Keratinocyte (primary cell): ENCODE data around the gene FANCC. TPM values are rescaled to one million over a fixed set of nuclear protein-coding genes. Genes with fewer than 3 reads are reported as not detected.

ENCODE experiments used
- DNase-seq: peaks from one replicate; pipeline ENCODE4 v3.0.0-alpha.2; 2011; ENCODE audit warnings: low read depth, missing footprints, low spot score
- FAIRE-seq: peaks from 2 replicates; lab custom pipeline; 2011; peaks lifted over from hg19 to GRCh38; lab: Jason Lieb, UNC
- H2AFZ ChIP-seq: 2 replicates; pipeline ENCODE4 v1.6.0; 2012; ENCODE audit warnings: low read length, control low read depth, inconsistent platforms; ENCODE audit not compliant: control insufficient read depth
- H3K27ac ChIP-seq: 2 replicates; pipeline ENCODE4 v1.5.1; 2011; ENCODE audit warnings: low read length; ENCODE audit not compliant: control insufficient read depth, insufficient read depth
- H3K27me3 ChIP-seq: 3 replicates; pipeline ENCODE4 v1.6.0; 2011; ENCODE audit warnings: low read length; ENCODE audit not compliant: control insufficient read depth, insufficient read depth; ENCODE audit errors: extremely low read depth
- H3K36me3 ChIP-seq, 2 experiments: 2 replicates in 1 of 2; 3 replicates in 1 of 2; pipeline ENCODE4 v1.5.1; 2011; ENCODE audit warnings: low read length in 2 of 2, mild to moderate bottlenecking in 1 of 2; ENCODE audit not compliant: control insufficient read depth in 2 of 2, insufficient read depth in 2 of 2; ENCODE audit errors: extremely low read depth in 1 of 2
- H3K4me1 ChIP-seq: 3 replicates; pipeline ENCODE4 v1.5.1; 2011; ENCODE audit warnings: low read length; ENCODE audit not compliant: control insufficient read depth, insufficient read depth; ENCODE audit errors: extremely low read depth
- H3K4me2 ChIP-seq: 3 replicates; pipeline ENCODE4 v1.6.0; 2011; ENCODE audit warnings: low read depth, low read length; ENCODE audit not compliant: control insufficient read depth, insufficient read depth; ENCODE audit errors: extremely low read depth
- H3K4me3 ChIP-seq, 3 experiments: fragments of 200-600 bp in 1 of 3; sonication (generic) in 1 of 3; 2 replicates in 2 of 3; 3 replicates in 1 of 3; pipeline ENCODE4 v1.5.1; 2011 to 2016; ENCODE audit warnings: low read length in 3 of 3, mild to moderate bottlenecking in 3 of 3, control low read depth in 2 of 3, inconsistent platforms in 1 of 3, low read depth in 1 of 3, mixed read lengths in 1 of 3, mixed run types in 1 of 3, moderate library complexity in 1 of 3; ENCODE audit not compliant: control insufficient read depth in 2 of 3, insufficient read depth in 2 of 3; ENCODE audit errors: extremely low read depth in 1 of 3
- H3K79me2 ChIP-seq: 2 replicates; pipeline ENCODE4 v1.6.0; 2012; ENCODE audit warnings: low read length; ENCODE audit not compliant: control insufficient read depth, insufficient read depth
- H3K9ac ChIP-seq: 3 replicates; pipeline ENCODE4 v1.6.0; 2011; ENCODE audit warnings: low read length; ENCODE audit not compliant: control insufficient read depth, insufficient read depth; ENCODE audit errors: extremely low read depth
- H3K9me1 ChIP-seq: 3 replicates; pipeline ENCODE4 v1.6.0; 2011; ENCODE audit warnings: low read length; ENCODE audit not compliant: control insufficient read depth, insufficient read depth; ENCODE audit errors: extremely low read depth
- H3K9me3 ChIP-seq: 2 replicates; pipeline ENCODE4 v1.5.1; 2012; ENCODE audit warnings: low read depth, low read length; ENCODE audit not compliant: control insufficient read depth
- H4K20me1 ChIP-seq: 3 replicates; pipeline ENCODE4 v1.6.0; 2011; ENCODE audit warnings: low read length; ENCODE audit not compliant: control insufficient read depth, insufficient read depth; ENCODE audit errors: extremely low read depth
- EZH2 ChIP-seq: IDR thresholded peaks from one replicate; pipeline ENCODE4 v1.6.1; 2012; ENCODE audit warnings: inconsistent platforms, mild to moderate bottlenecking, low read length, moderate library complexity
- dilution Hi-C: fragments of 300-500 bp; cut with MboI; formaldehyde crosslinking; loops from one replicate; pipeline ENCODE4 v1.7.0; 2020; ENCODE audit warnings: low sequenced_read_pairs; ENCODE audit not compliant: extremely low pct_ligation_motif_present
- polyA plus RNA-seq, 5 experiments: library from polyadenylated mRNA; depleted of rRNA in 3 of 5; stranded (reverse) in 3 of 5; stranded (forward) in 1 of 5; unstranded in 1 of 5; fragments of >200 nt; gene quantifications; 1 replicate in 1 of 5; 2 replicates in 3 of 5; 3 replicates in 1 of 5; pipeline versions ENCODE4 v1.2.1 to v1.2.3, GENCODE V29; 2011 to 2012; ENCODE audit warnings: missing spikeins in 2 of 5, low read depth in 1 of 5, low replicate concordance in 1 of 5
- TF ChIP-seq, protein P1 (sequence below), 3 experiments: IDR thresholded peaks in 1 of 3; conservative IDR thresholded peaks in 1 of 3; optimal IDR thresholded peaks in 1 of 3; 2 replicates in 2 of 3; 3 replicates in 1 of 3; pipeline versions ENCODE3 to v1.5.1; 2011; ENCODE audit warnings: low read length in 3 of 3, mild to moderate bottlenecking in 3 of 3, moderate library complexity in 2 of 3, control low read depth in 1 of 3, inconsistent platforms in 1 of 3; ENCODE audit not compliant: insufficient read depth in 2 of 3; ENCODE audit errors: extremely low read depth in 1 of 3

FANCC gene
- polyA plus RNA-seq, 1 donor (not counting 4 experiments of a cell fraction or from before 2014, with no cell fraction given): 8.3 TPM

DNA sequence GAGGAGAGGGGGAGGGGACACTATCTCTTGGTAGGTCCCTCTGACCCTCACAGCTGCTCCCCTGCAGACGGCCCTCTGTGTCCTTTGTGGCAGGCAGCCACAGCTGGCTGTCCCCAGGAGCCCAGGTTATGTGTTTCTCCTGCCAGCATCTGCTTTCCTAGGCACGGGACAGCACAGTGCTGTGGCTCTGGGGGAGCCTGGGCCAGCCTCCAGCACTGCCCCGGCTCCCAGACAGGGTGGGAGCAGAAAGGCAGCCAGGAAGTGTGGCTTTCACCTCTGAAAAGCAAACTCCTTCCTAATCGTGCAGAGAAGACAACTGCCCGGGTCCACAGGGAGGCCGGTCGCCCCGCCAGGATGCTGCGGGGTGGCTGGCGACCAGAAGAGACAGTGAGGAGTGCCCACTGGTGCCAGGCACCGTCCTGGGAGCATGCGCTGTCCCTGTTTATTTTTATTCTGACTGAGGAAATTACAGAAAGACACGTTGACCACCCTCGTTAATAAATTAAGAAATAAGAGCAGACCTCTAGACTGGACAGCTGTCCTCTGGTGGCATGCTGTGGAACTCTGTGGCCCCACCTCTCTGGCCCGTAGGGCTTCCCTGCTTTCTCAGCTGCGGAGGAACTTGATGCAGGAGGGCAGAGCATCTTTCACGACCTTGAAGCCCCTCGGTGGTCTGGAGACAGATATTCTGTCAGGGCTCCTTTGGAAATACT lies 240.3 kb downstream of the FANCC start:
- Histone ChIP-seq H3K27ac (no peak overlapping the region), H3K4me1 (no peaks in the 10 kb centered on the region), H3K9me3 (no peaks in the 10 kb centered on the region), H3K36me3 (peaks cover 32 to 46% of the 10 kb centered on the region in 2 experiments), H3K9ac (no peak overlapping the region), H3K79me2 (peaks cover 63% of the 10 kb centered on the region), H2AFZ (no peak overlapping the region), H4K20me1 (no peaks in the 10 kb centered on the region), H3K4me3 (no peak overlapping the region), H3K4me2 (no peak overlapping the region), H3K9me1 (peaks cover 2% of the 10 kb centered on the region), H3K27me3 (no peaks in the 10 kb centered on the region)
- DNase-seq: no peak
- no peak for FAIRE-seq
- dilution Hi-C loops: no loop called here
- no peak for TF ChIP-seq EZH2
- TF ChIP-seq, protein P1, sequence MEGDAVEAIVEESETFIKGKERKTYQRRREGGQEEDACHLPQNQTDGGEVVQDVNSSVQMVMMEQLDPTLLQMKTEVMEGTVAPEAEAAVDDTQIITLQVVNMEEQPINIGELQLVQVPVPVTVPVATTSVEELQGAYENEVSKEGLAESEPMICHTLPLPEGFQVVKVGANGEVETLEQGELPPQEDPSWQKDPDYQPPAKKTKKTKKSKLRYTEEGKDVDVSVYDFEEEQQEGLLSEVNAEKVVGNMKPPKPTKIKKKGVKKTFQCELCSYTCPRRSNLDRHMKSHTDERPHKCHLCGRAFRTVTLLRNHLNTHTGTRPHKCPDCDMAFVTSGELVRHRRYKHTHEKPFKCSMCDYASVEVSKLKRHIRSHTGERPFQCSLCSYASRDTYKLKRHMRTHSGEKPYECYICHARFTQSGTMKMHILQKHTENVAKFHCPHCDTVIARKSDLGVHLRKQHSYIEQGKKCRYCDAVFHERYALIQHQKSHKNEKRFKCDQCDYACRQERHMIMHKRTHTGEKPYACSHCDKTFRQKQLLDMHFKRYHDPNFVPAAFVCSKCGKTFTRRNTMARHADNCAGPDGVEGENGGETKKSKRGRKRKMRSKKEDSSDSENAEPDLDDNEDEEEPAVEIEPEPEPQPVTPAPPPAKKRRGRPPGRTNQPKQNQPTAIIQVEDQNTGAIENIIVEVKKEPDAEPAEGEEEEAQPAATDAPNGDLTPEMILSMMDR (optimal IDR thresholded peaks at IDR 0.05 in 1 of 3, IDR thresholded peaks at IDR 0.05 in 1 of 3, conservative IDR thresholded peaks at IDR 0.05 in 1 of 3; ENCODE audit: extremely low read depth in 1 of 3, insufficient read depth in 2 of 3, low read length in 3 of 3): no peak

DNA sequence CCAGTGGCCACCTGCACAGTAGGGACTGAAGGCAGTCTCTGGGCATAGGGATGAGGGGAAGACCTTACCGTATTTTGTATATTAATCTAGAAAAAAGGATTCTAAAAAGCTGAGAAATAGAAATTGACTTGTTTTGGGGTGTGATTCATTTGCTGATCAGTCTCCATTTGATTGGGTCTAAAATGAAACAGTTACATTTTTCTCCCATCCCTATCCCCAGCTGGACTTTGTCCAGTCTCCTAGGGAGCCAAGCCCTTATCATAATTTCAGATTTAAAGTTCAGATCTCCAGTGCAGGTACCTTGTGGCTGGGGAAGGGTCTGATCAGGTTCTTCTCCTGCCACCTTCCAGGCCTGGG lies 240.8 kb downstream of the FANCC start:
- no peaks in the 10 kb centered on the region for H3K27me3 ChIP-seq
- TF ChIP-seq, protein P1 (optimal IDR thresholded peaks at IDR 0.05 in 1 of 3, IDR thresholded peaks at IDR 0.05 in 1 of 3, conservative IDR thresholded peaks at IDR 0.05 in 1 of 3; ENCODE audit: extremely low read depth in 1 of 3, insufficient read depth in 2 of 3, low read length in 3 of 3): no peak
- no peak for TF ChIP-seq EZH2
- H3K9me1 ChIP-seq: peaks cover 2% of the 10 kb centered on the region
- no peak overlapping the region for H3K4me2 ChIP-seq
- no peaks in the 10 kb centered on the region for H3K9me3 ChIP-seq
- no peak overlapping the region for H3K27ac ChIP-seq
- H3K79me2 ChIP-seq: peaks cover 69% of the 10 kb centered on the region
- no peak overlapping the region for H3K9ac ChIP-seq
- dilution Hi-C loops: no loop called here
- no peak overlapping the region for H2AFZ ChIP-seq
- no peaks in the 10 kb centered on the region for H4K20me1 ChIP-seq
- H3K4me3 ChIP-seq: no peak overlapping the region
- H3K4me1 ChIP-seq: no peaks in the 10 kb centered on the region
- FAIRE-seq (no peak), DNase-seq (no peak)
- peaks cover 29 to 43% of the 10 kb centered on the region in 2 experiments for H3K36me3 ChIP-seq
